Activated CD8-positive, alpha-beta T cell treated with anti-CD3 and anti-CD28 coated beads for 36 hours (primary cell): ENCODE measurements around the gene BANP. TPM values are rescaled to one million over a fixed set of nuclear protein-coding genes. Genes with fewer than 3 reads are reported as not detected.
A peak's percentile ranks its signal among the peaks of the same experiment; 100 is the strongest.

ENCODE experiments used
- ATAC-seq: fragments of 200-7000 bp; cut with Tn5 transposase; one replicate; pipeline ENCODE4 v1.10.0; 2021; ENCODE audit warnings: mild to moderate bottlenecking, moderate library complexity
- CTCF ChIA-PET: fragments of 350-600 bp; sonication (Branson Sonifier 250); formaldehyde crosslinking; loops from one replicate; lab custom pipeline; 2021; ENCODE audit warnings: antibody characterized with exemption; lab: Charles Lee
- POLR2A ChIA-PET: fragments of 350-600 bp; sonication (Branson Sonifier 250); formaldehyde crosslinking; loops from one replicate; lab custom pipeline; 2021; ENCODE audit warnings: antibody characterized with exemption; lab: Charles Lee
- DNase-seq: peaks from one replicate; pipeline ENCODE4 v3.0.0-alpha.2; 2020
- H3K27ac Mint-ChIP-seq: one replicate; pipeline ENCODE4 v1.8.0; 2021; ENCODE audit warnings: mild to moderate bottlenecking, mixed read lengths
- H3K27me3 Mint-ChIP-seq: one replicate; pipeline ENCODE4 v1.8.0; 2021; ENCODE audit warnings: mixed read lengths
- H3K36me3 Mint-ChIP-seq: one replicate; pipeline ENCODE4 v1.8.0; 2021; ENCODE audit warnings: low read depth, mixed read lengths
- H3K4me1 Mint-ChIP-seq: one replicate; pipeline ENCODE4 v1.8.0; 2021; ENCODE audit warnings: low read depth, mixed read lengths
- H3K4me3 Mint-ChIP-seq: one replicate; pipeline ENCODE4 v1.8.0; 2021; ENCODE audit warnings: mild to moderate bottlenecking, moderate library complexity, mixed read lengths
- H3K9me3 Mint-ChIP-seq: one replicate; pipeline ENCODE4 v1.8.0; 2021; ENCODE audit warnings: mixed read lengths
- CTCF ChIP-seq: fragments of 200-600 bp; IDR thresholded peaks from one replicate; pipeline ENCODE4 v1.8.0; 2022; ENCODE audit warnings: antibody characterized with exemption, mild to moderate bottlenecking
- intact Hi-C: fragments of 100-400 bp; cut with micrococcal nuclease; formaldehyde crosslinking; loops from one replicate; pipeline ENCODE4 v1.10.0; 2022
- total RNA-seq, 2 experiments: library from RNA; stranded (reverse); gene quantifications; one replicate each; pipeline ENCODE4 v1.2.3, GENCODE V29; 2021

The BANP gene
- total RNA-seq, 2 experiments from 2014 or later = 32.1 to 36.1 TPM

- no peak overlapping the region for H3K4me3 Mint-ChIP-seq
- ChIA-PET POLR2A (interaction anchor here (1.0 to 1.4 kb wide), 2 partner anchors 74 to 80 kb away, joined by 3 read pairs; no protein-coding TSS in a partner anchor), CTCF (interaction anchor here (0.9 to 1.4 kb wide), 7 partner anchors 8 to 170 kb away, joined by 3 to 4 read pairs (median 4); no protein-coding TSS in a partner anchor)
- no peaks in the 10 kb centered on the region for H3K27me3 Mint-ChIP-seq
- H3K9me3 Mint-ChIP-seq = no peaks in the 10 kb centered on the region
- intact Hi-C loops = no loop called here
- TF ChIP-seq CTCF = no peak
- H3K27ac Mint-ChIP-seq = peak overlapping the region; percentile 88
- peaks cover 14% of the 10 kb centered on the region for H3K36me3 Mint-ChIP-seq
- H3K4me1 Mint-ChIP-seq = peaks cover 35% of the 10 kb centered on the region
- DNase-seq (no peak), ATAC-seq (no peak)
Observed at GRCh38 chr16:87948735-87949070, 2.5 kb upstream of the BANP start.

GRCh38 chr16:87949071-87949744, 2.0 kb upstream of the BANP start:
- Mint-ChIP-seq H3K36me3 (peaks cover 19% of the 10 kb centered on the region), H3K9me3 (no peaks in the 10 kb centered on the region), H3K27me3 (no peaks in the 10 kb centered on the region), H3K27ac (peak overlapping the region; percentile 11), H3K4me1 (peaks cover 40% of the 10 kb centered on the region), H3K4me3 (peak overlapping the region; percentile 13)
- no peak for TF ChIP-seq CTCF
- ChIA-PET CTCF (interaction anchor here (0.9 to 1.9 kb wide), 8 partner anchors 7 to 170 kb away, joined by 3 to 12 read pairs (median 4); no protein-coding TSS in a partner anchor), POLR2A (interaction anchor here (1.0 to 1.4 kb wide), 2 partner anchors 75 to 81 kb away, joined by 3 read pairs; no protein-coding TSS in a partner anchor)
- no peak for ATAC-seq
- intact Hi-C loops = no loop called here
- DNase-seq = no peak

- CTCF ChIA-PET = interaction anchor here (0.6 to 2.0 kb wide), 12 partner anchors 8 to 173 kb away, joined by 3 to 12 read pairs (median 3); no protein-coding TSS in a partner anchor
- H3K36me3 Mint-ChIP-seq = peaks cover 22% of the 10 kb centered on the region
- DNase-seq = peak; percentile 35
- no peaks in the 10 kb centered on the region for H3K27me3 Mint-ChIP-seq
- H3K9me3 Mint-ChIP-seq = no peaks in the 10 kb centered on the region
- peaks cover 58% of the 10 kb centered on the region for H3K4me1 Mint-ChIP-seq
- no peak for TF ChIP-seq CTCF
- POLR2A ChIA-PET = interaction anchor here (0.7 to 1.9 kb wide), 8 partner anchors 9 to 84 kb away, joined by 3 to 10 read pairs (median 3); no protein-coding TSS in a partner anchor
- H3K4me3 Mint-ChIP-seq = peak overlapping the region; percentile 88
- ATAC-seq = no peak
- intact Hi-C loops = no loop called here
- peak overlapping the region; percentile 99 for H3K27ac Mint-ChIP-seq
Observed at GRCh38 chr16:87951552-87952538, 611 bp downstream of the BANP start.

GRCh38 chr16:87952751-87953150, 1.5 kb downstream of the BANP start:
- CTCF ChIA-PET = interaction anchor here (1.0 to 2.6 kb wide), 5 partner anchors 8 to 485 kb away, joined by 3 to 6 read pairs (median 4); no protein-coding TSS in a partner anchor
- Mint-ChIP-seq H3K27me3 (no peaks in the 10 kb centered on the region), H3K4me3 (peak overlapping the region; percentile 88), H3K27ac (peak overlapping the region; percentile 99), H3K36me3 (peaks cover 30% of the 10 kb centered on the region), H3K9me3 (no peaks in the 10 kb centered on the region), H3K4me1 (peaks cover 62% of the 10 kb centered on the region)
- DNase-seq (no peak), ATAC-seq (no peak)
- POLR2A ChIA-PET = interaction anchor here (1.0 to 1.9 kb wide), 3 partner anchors 10 to 85 kb away, joined by 3 to 10 read pairs (median 3); no protein-coding TSS in a partner anchor
- TF ChIP-seq CTCF = no peak
- intact Hi-C loops = no loop called here
